Thoracic aorta (tissue), 2 donors: ENCODE data around the gene CAV3. TPM values are rescaled to one million over a fixed set of nuclear protein-coding genes. Genes with fewer than 3 reads are reported as not detected.

Experiments
- ATAC-seq: fragments of 150-250 bp; one replicate; pipeline ENCODE4 v1.8.0; 2017; ENCODE audit warnings: low read depth; ENCODE audit not compliant: insufficient number of reproducible peaks, low FRiP score
- DNase-seq: peaks from one replicate; pipeline ENCODE4 v3.0.0-alpha.2; 2020; ENCODE audit warnings: low spot score
- H3K27ac ChIP-seq, 2 donors: fragments of 200-600 bp; sonication (generic); 1 replicate in 1 of 2; 2 replicates in 1 of 2; pipeline ENCODE4 v1.5.1; 2016; ENCODE audit warnings: mild to moderate bottlenecking in 2 of 2, moderate library complexity in 2 of 2
- H3K27me3 ChIP-seq: fragments of 200-600 bp; sonication (generic); replicated peaks from 2 replicates; pipeline ENCODE4 v1.6.0; 2016; ENCODE audit warnings: mild to moderate bottlenecking; ENCODE audit not compliant: insufficient read depth
- H3K36me3 ChIP-seq: fragments of 200-600 bp; sonication (generic); one replicate; pipeline ENCODE4 v1.5.1; 2016
- H3K4me1 ChIP-seq, 2 donors: fragments of 200-600 bp; sonication (generic); 1 replicate in 1 of 2; 2 replicates in 1 of 2; pipeline versions ENCODE4 v1.5.1 to v1.6.0; 2016; ENCODE audit warnings: low read depth in 2 of 2, mild to moderate bottlenecking in 1 of 2; ENCODE audit not compliant: control insufficient read depth in 1 of 2
- H3K4me3 ChIP-seq: fragments of 200-600 bp; sonication (generic); 2 replicates; pipeline ENCODE4 v1.5.1; 2016; ENCODE audit warnings: mild to moderate bottlenecking
- H3K9me3 ChIP-seq: fragments of 200-600 bp; sonication (generic); 2 replicates; pipeline ENCODE4 v1.5.1; 2016
- CTCF ChIP-seq: fragments of 200-600 bp; sonication (generic); IDR thresholded peaks from one replicate; pipeline ENCODE4 v1.5.1; 2019; ENCODE audit warnings: antibody characterized with exemption
- total RNA-seq, 2 donors: library from RNA; depleted of rRNA; stranded (reverse); fragments of >200 nt; gene quantifications; one replicate each; pipeline versions ENCODE4 v1.1.0 to v1.2.3, GENCODE V29; 2016

CAV3 gene
- total RNA-seq, 2 donors from 2014 or later, result not detected

DNA sequence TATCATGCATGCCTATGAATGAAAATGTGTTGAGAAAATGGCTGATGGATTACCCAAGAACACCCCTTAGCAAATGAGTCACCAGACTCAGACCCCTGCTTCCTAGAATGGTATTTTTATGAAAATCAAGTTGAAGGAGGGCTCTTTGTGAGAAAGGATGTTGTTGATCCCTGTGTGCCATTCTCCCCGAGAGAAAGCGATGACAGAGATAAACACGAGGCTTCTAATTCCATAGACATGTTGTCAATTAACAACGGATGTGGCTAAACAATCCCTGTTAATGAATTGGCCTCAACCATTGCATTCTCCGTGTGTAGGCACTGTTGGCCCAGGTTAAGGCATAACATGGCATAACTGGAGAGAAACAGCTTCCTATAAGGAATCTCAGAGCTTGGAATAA lies 41.6 kb downstream of the CAV3 start:
- Histone ChIP-seq H3K4me3 (no peak overlapping the region), H3K36me3 (no peaks in the 10 kb centered on the region), H3K4me1 (no peaks in the 10 kb centered on the region), H3K9me3 (no peaks in the 10 kb centered on the region), H3K27me3 (no peaks in the 10 kb centered on the region), H3K27ac (no peak overlapping the region)
- no peak for ATAC-seq
- TF ChIP-seq CTCF, result no peak
- DNase-seq, result no peak

GRCh38 chr3:8775602-8776001 lies 42.0 kb downstream of the CAV3 start:
- ATAC-seq (no peak), DNase-seq (no peak)
- Histone ChIP-seq H3K4me1 (no peaks in the 10 kb centered on the region), H3K4me3 (no peak overlapping the region), H3K27ac (no peak overlapping the region), H3K27me3 (no peaks in the 10 kb centered on the region), H3K36me3 (no peaks in the 10 kb centered on the region), H3K9me3 (no peaks in the 10 kb centered on the region)
- TF ChIP-seq CTCF, result no peak

DNA sequence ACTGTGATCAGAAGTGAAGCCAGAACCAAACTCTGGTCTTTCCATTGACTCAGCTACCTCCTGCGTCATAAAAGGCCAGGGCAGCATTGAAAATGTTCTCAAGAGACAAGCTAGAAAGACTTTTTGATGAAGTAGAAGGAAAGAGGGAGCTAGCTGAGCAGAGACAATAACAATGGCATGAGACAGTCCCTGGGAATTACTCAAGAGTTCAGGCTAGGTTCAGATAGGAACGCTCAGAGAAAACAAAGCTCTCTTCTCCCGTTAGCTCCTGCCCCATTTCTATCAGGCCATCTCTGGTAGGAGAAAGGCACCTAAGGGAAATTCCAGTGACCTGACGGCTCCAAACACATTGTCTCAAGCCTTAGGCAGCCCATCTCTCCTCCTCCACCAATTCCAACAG lies 42.8 kb downstream of the CAV3 start:
- Histone ChIP-seq H3K36me3 (no peaks in the 10 kb centered on the region), H3K27me3 (no peaks in the 10 kb centered on the region), H3K9me3 (no peaks in the 10 kb centered on the region), H3K4me3 (no peak overlapping the region), H3K27ac (no peak overlapping the region), H3K4me1 (no peaks in the 10 kb centered on the region)
- DNase-seq (no peak), ATAC-seq (no peak)
- no peak for TF ChIP-seq CTCF

GRCh38 chr3:8777201-8777977 lies 43.8 kb downstream of the CAV3 start:
- Histone ChIP-seq H3K27me3 (no peaks in the 10 kb centered on the region), H3K36me3 (no peaks in the 10 kb centered on the region), H3K4me1 (no peaks in the 10 kb centered on the region), H3K27ac (no peak overlapping the region), H3K9me3 (no peaks in the 10 kb centered on the region), H3K4me3 (no peak overlapping the region)
- ATAC-seq, result no peak
- DNase-seq, result no peak
- TF ChIP-seq CTCF, result no peak

- Histone ChIP-seq H3K4me1 (no peaks in the 10 kb centered on the region), H3K36me3 (no peaks in the 10 kb centered on the region), H3K27me3 (no peaks in the 10 kb centered on the region), H3K9me3 (no peaks in the 10 kb centered on the region), H3K27ac (no peak overlapping the region), H3K4me3 (no peak overlapping the region)
- no peak for DNase-seq
- ATAC-seq, result no peak
- TF ChIP-seq CTCF, result no peak
Observed at GRCh38 chr3:8777978-8778267, 44.3 kb downstream of the CAV3 start.
